SK-N-SH (cell line): ENCODE measurements around the gene IER2. TPM values are rescaled to one million over a fixed set of nuclear protein-coding genes. Genes with fewer than 3 reads are reported as not detected.

Experiments
- CTCF ChIA-PET: fragments of 300-600, 350-600 bp; formaldehyde crosslinking; extraction: SDS; loops from one replicate; lab custom pipeline; 2021; lab: Yijun Ruan, JAX
- POLR2A ChIA-PET: fragments of 350-600 bp; sonication (Branson Sonifier 250); formaldehyde crosslinking; extraction: SDS; loops from one replicate; lab custom pipeline; 2020; ENCODE audit warnings: antibody characterized with exemption, inconsistent platforms; lab: Yijun Ruan, JAX
- DNase-seq: peaks from one replicate; pipeline ENCODE4 v3.0.0; 2012
- H2AFZ ChIP-seq: fragments of 200-600 bp; sonication (generic); 2 replicates; pipeline ENCODE4 v1.8.1; 2016; ENCODE audit warnings: antibody characterized with exemption, mild to moderate bottlenecking, low read depth
- H3F3A ChIP-seq: fragments of 200-600 bp; sonication (generic); replicated peaks from 2 replicates; pipeline ENCODE3; 2016; ENCODE audit warnings: antibody characterized with exemption, mild to moderate bottlenecking; ENCODE audit not compliant: insufficient read depth
- H3K27ac ChIP-seq, 2 experiments: fragments of 200-500 bp in 1 of 2; fragments of 200-600 bp in 1 of 2; sonication (Bioruptor generic) in 1 of 2; sonication (generic), shearing (Covaris generic) in 1 of 2; 2 replicates each; pipeline versions ENCODE4 v1.5.1 to v1.6.1; 2014 to 2016; ENCODE audit warnings: low read depth in 2 of 2, inconsistent platforms in 1 of 2, low read length in 1 of 2, mild to moderate bottlenecking in 1 of 2, mixed read lengths in 1 of 2
- H3K27me3 ChIP-seq: fragments of 200-600 bp; sonication (generic), shearing (Covaris generic); 2 replicates; pipeline ENCODE4 v1.6.1; 2016; ENCODE audit warnings: mixed run types; ENCODE audit not compliant: insufficient read depth
- H3K36me3 ChIP-seq, 2 experiments: fragments of 200-500 bp in 1 of 2; fragments of 200-600 bp in 1 of 2; sonication (Bioruptor generic) in 1 of 2; sonication (generic) in 1 of 2; replicated peaks in 1 of 2; 2 replicates each; pipeline versions ENCODE3 to v1.5.1; 2014 to 2016; ENCODE audit warnings: low read length in 1 of 2, mild to moderate bottlenecking in 1 of 2; ENCODE audit not compliant: insufficient read depth in 2 of 2, control insufficient read depth in 1 of 2
- H3K4me1 ChIP-seq, 2 experiments: fragments of 200-500 bp in 1 of 2; fragments of 200-600 bp in 1 of 2; sonication (Bioruptor generic) in 1 of 2; sonication (generic), shearing (Covaris generic) in 1 of 2; 2 replicates each; pipeline versions ENCODE4 v1.5.1 to v1.6.1; 2014 to 2016; ENCODE audit warnings: low read depth in 1 of 2, low read length in 1 of 2, mixed run types in 1 of 2; ENCODE audit not compliant: insufficient read depth in 2 of 2, control insufficient read depth in 1 of 2
- H3K4me2 ChIP-seq: fragments of 200-600 bp; sonication (generic), shearing (Covaris generic); 2 replicates; pipeline ENCODE4 v1.6.1; 2017; ENCODE audit warnings: mixed run types
- H3K4me3 ChIP-seq, 2 experiments: fragments of 200-500 bp in 1 of 2; fragments of 200-600 bp in 1 of 2; sonication (Bioruptor generic) in 1 of 2; sonication (generic), shearing (Covaris generic) in 1 of 2; 2 replicates each; pipeline versions ENCODE4 v1.5.1 to v1.8.1; 2014 to 2016; ENCODE audit warnings: low read depth in 2 of 2, inconsistent platforms in 1 of 2, low read length in 1 of 2, mild to moderate bottlenecking in 1 of 2, mixed read lengths in 1 of 2, moderate library complexity in 1 of 2
- H3K79me2 ChIP-seq: fragments of 200-600 bp; sonication (generic); 2 replicates; pipeline ENCODE4 v1.8.1; 2017; ENCODE audit warnings: mild to moderate bottlenecking; ENCODE audit not compliant: insufficient read depth
- H3K9ac ChIP-seq: fragments of 200-600 bp; sonication (generic); 2 replicates; pipeline ENCODE4 v1.6.1; 2017; ENCODE audit warnings: mixed run types
- H3K9me2 ChIP-seq: fragments of 200-600 bp; sonication (generic); 2 replicates; pipeline ENCODE4 v1.6.1; 2017; ENCODE audit warnings: mixed run types
- H3K9me3 ChIP-seq: fragments of 200-600 bp; sonication (generic); 2 replicates; pipeline ENCODE4 v1.6.1; 2017; ENCODE audit warnings: mixed run types, mild to moderate bottlenecking, moderate library complexity
- H4K20me1 ChIP-seq: fragments of 200-600 bp; sonication (generic); 2 replicates; pipeline ENCODE4 v1.6.1; 2017; ENCODE audit warnings: mild to moderate bottlenecking, mixed run types; ENCODE audit not compliant: insufficient read depth
- CHD2 ChIP-seq: fragments of 150-350 bp; IDR thresholded peaks from 2 replicates; pipeline ENCODE4 v1.6.1; 2018; ENCODE audit warnings: low read length; ENCODE audit not compliant: partially characterized antibody
- FOSL2 ChIP-seq: IDR thresholded peaks from 2 replicates; pipeline ENCODE4 v1.4.0; 2012; ENCODE audit warnings: low read depth, mild to moderate bottlenecking, moderate library complexity, borderline replicate concordance
- FOXM1 ChIP-seq: IDR thresholded peaks from 2 replicates; pipeline ENCODE4 v1.4.0; 2012; ENCODE audit warnings: low read depth, mild to moderate bottlenecking
- GATA2 ChIP-seq: sonication (generic); formaldehyde crosslinking; IDR thresholded peaks from 2 replicates; pipeline ENCODE4 v1.5.0; 2020; ENCODE audit warnings: mild to moderate bottlenecking, missing genetic modification reagents
- JUND ChIP-seq: IDR thresholded peaks from 2 replicates; pipeline ENCODE4 v1.4.0; 2012
- MXI1 ChIP-seq: IDR thresholded peaks from 2 replicates; pipeline ENCODE4 v1.6.1; 2012; ENCODE audit warnings: mild to moderate bottlenecking, low read depth, low read length, improper control_type of control experiment
- NFIC ChIP-seq: IDR thresholded peaks from 2 replicates; pipeline ENCODE4 v1.4.0; 2012; ENCODE audit warnings: borderline replicate concordance
- PBX3 ChIP-seq: IDR thresholded peaks from 2 replicates; pipeline ENCODE4; 2012
- POLR2AphosphoS5 ChIP-seq: IDR thresholded peaks from 2 replicates; pipeline ENCODE4 v1.6.1; 2012; ENCODE audit warnings: low read depth, low read length
- RAD21 ChIP-seq: IDR thresholded peaks from 2 replicates; pipeline ENCODE4 v1.6.1; 2012; ENCODE audit warnings: mild to moderate bottlenecking, low read length
- RCOR1 ChIP-seq: fragments of 150-350 bp; IDR thresholded peaks from 2 replicates; pipeline ENCODE4 v1.6.1; 2017; ENCODE audit warnings: antibody characterized with exemption, low read length
- REST ChIP-seq: IDR thresholded peaks from 2 replicates; pipeline ENCODE4 v1.6.1; 2012; ENCODE audit warnings: mild to moderate bottlenecking, low read depth, low read length, moderate library complexity
- RXRA ChIP-seq: IDR thresholded peaks from 2 replicates; pipeline ENCODE4 v1.4.0; 2012; ENCODE audit warnings: low read depth, mild to moderate bottlenecking, borderline replicate concordance
- SIN3A ChIP-seq: IDR thresholded peaks from 2 replicates; pipeline ENCODE4 v1.6.1; 2012; ENCODE audit warnings: low read depth, mild to moderate bottlenecking, low read length, moderate library complexity, borderline replicate concordance
- SMC3 ChIP-seq: IDR thresholded peaks from 2 replicates; pipeline ENCODE4 v1.6.1; 2012; ENCODE audit warnings: low read depth, low read length, improper control_type of control experiment
- TAF1 ChIP-seq: IDR thresholded peaks from 2 replicates; pipeline ENCODE4 v1.6.1; 2012; ENCODE audit warnings: low read depth, mild to moderate bottlenecking, low read length, moderate library complexity, borderline replicate concordance
- TEAD4 ChIP-seq: IDR thresholded peaks from 2 replicates; pipeline ENCODE4 v1.4.0; 2012; ENCODE audit warnings: mild to moderate bottlenecking, borderline replicate concordance; ENCODE audit not compliant: insufficient read depth
- ZBTB33 ChIP-seq: IDR thresholded peaks from 2 replicates; pipeline ENCODE4 v1.4.0; 2012; ENCODE audit warnings: low read depth, borderline replicate concordance
- WGBS: methylation state at CpG from one replicate; pipeline ENCODE4 v1.1.6; 2017; ENCODE audit warnings: low lambda C conversion rate; 5-methylcytosine and 5-hydroxymethylcytosine counted together
- polyA plus RNA-seq, 3 experiments: library from polyadenylated mRNA; depleted of rRNA; stranded (reverse); fragments of >200 nt; gene quantifications; 2 replicates each; pipeline ENCODE4 v1.2.3, GENCODE V29; 2012

The IER2 gene
- polyA plus RNA-seq, 1 of the 3 experiments (the other 2 are of a cell fraction): 115 TPM

GRCh38 chr19:13195678-13196077 is 45.5 kb downstream of the IER2 start:
- Histone ChIP-seq H3K4me1 (no peaks in the 10 kb centered on the region), H2AFZ (no peak overlapping the region), H3K9me2 (no peaks in the 10 kb centered on the region), H3K79me2 (no peaks in the 10 kb centered on the region), H3F3A (peaks cover 3% of the 10 kb centered on the region), H3K4me2 (no peak overlapping the region), H3K36me3 (no peaks in the 10 kb centered on the region), H4K20me1 (no peaks in the 10 kb centered on the region), H3K4me3 (no peak overlapping the region; a peak in 1 of 4 replicates), H3K9ac (no peak overlapping the region), H3K27me3 (no peaks in the 10 kb centered on the region)
- DNase-seq: no peak
- POLR2A ChIA-PET: no interaction called here
- CTCF ChIA-PET: interaction anchor here (1.0 to 2.7 kb wide), 9 partner anchors 9 to 72 kb away, joined by 3 to 11 read pairs (median 4); no protein-coding TSS in a partner anchor
- TF ChIP-seq REST (no peak), JUND (no peak), PBX3 (no peak), ZBTB33 (no peak), SIN3A (no peak), RAD21 (no peak), GATA2 (CRISPR knock-in tag) (no peak), NFIC (no peak)
- TF ChIP-seq, all 33 proteins: peak for 0
- Histone ChIP-seq H3K27ac (no peak overlapping the region), H3K9me3 (no peaks in the 10 kb centered on the region)
- WGBS: 81% methylated on average over 11 of the region's 11 CpGs

GRCh38 chr19:13198634-13199033 is 48.4 kb downstream of the IER2 start:
- CTCF ChIA-PET: no interaction called here
- no peaks in the 10 kb centered on the region for H3K27me3 ChIP-seq
- H3K79me2 ChIP-seq: no peaks in the 10 kb centered on the region
- H2AFZ ChIP-seq: no peak overlapping the region
- 88% methylated on average over 12 of the region's 18 CpGs for WGBS
- no peak overlapping the region for H3K4me3 ChIP-seq
- no peak for DNase-seq
- no peak overlapping the region for H3K9ac ChIP-seq
- POLR2A ChIA-PET: no interaction called here
- H3K4me2 ChIP-seq: no peak overlapping the region
- peaks cover 3% of the 10 kb centered on the region for H3F3A ChIP-seq
- H3K4me1 ChIP-seq: no peaks in the 10 kb centered on the region
- no peaks in the 10 kb centered on the region for H3K36me3 ChIP-seq
- no peaks in the 10 kb centered on the region for H3K9me2 ChIP-seq
- H3K27ac ChIP-seq: no peak overlapping the region
- no peaks in the 10 kb centered on the region for H4K20me1 ChIP-seq
- no peaks in the 10 kb centered on the region for H3K9me3 ChIP-seq
- TF ChIP-seq REST (no peak), RCOR1 (no peak), TEAD4 (no peak), POLR2AphosphoS5 (no peak), SIN3A (no peak), CHD2 (no peak), FOSL2 (no peak), TAF1 (no peak), MXI1 (no peak), RXRA (no peak), FOXM1 (no peak), SMC3 (no peak)
